Purkinje cell (primary cell): Measurements from ENCODE around the gene PLEKHH1. TPM values are rescaled to one million over a fixed set of nuclear protein-coding genes. Genes with fewer than 3 reads are reported as not detected.

Experiments
- polyA plus RNA-seq: library from polyadenylated mRNA; unstranded; fragments of >200 nt; fragmentation: Nextera tagmentation; gene quantifications from 2 replicates; pipeline ENCODE4 v1.2.1, GENCODE V29; 2014

Gene PLEKHH1
- 3.3 and 4.6 TPM in 2 replicates for polyA plus RNA-seq

GRCh38 chr14:67532998-67533753 is at the start of gene PLEKHH1:
Gene PLEKHH1, plus strand, starts transcription at chr14:67533290. Its CDS starts 8,578 bp downstream, at chr14:67541868.

GRCh38 chr14:67487937-67488893 is 44.9 kb upstream of the PLEKHH1 start, which contains the start of gene TMEM229B:
Gene TMEM229B, minus strand, starts transcription at chr14:67488721. Its CDS starts 14,798 bp downstream, at chr14:67473923.

GRCh38 chr14:67599698-67600561 is 66.8 kb downstream of the PLEKHH1 start, which contains the start of gene PIGH:
Gene PIGH, minus strand, starts transcription at chr14:67600268. Its CDS starts 65 bp downstream, at chr14:67600203.

GRCh38 chr14:67619446-67620216 is 86.5 kb downstream of the PLEKHH1 start, which contains the start of gene ARG2:
Gene ARG2, plus strand, starts transcription at chr14:67619920. Its CDS starts 58 bp downstream, at chr14:67619978.

Other genes with a start within 250 kb of the PLEKHH1 start
- gene ATP6V1D, start 173.5 kb upstream of the PLEKHH1 start, polyA plus RNA-seq, result 475 and 827 TPM in 2 replicates
- gene EIF2S1, start 173.0 kb upstream of the PLEKHH1 start, polyA plus RNA-seq, result 203 and 226 TPM in 2 replicates
- gene PLEK2, start 121.1 kb upstream of the PLEKHH1 start, polyA plus RNA-seq, result not detected in 2 replicates
- gene TMEM229B, start 44.6 kb upstream of the PLEKHH1 start, polyA plus RNA-seq, result 1.2 and 2.0 TPM in 2 replicates
- gene PIGH, start 67.0 kb downstream of the PLEKHH1 start, polyA plus RNA-seq, result 56.1 and 69.2 TPM in 2 replicates
- 40.1 and 51.2 TPM in 2 replicates for gene ARG2, start 86.6 kb downstream of the PLEKHH1 start, polyA plus RNA-seq
- 28.1 and 35.9 TPM in 2 replicates for gene VTI1B, start 141.3 kb downstream of the PLEKHH1 start, polyA plus RNA-seq
- gene RDH11, start 162.5 kb downstream of the PLEKHH1 start, polyA plus RNA-seq, result 71.4 and 106 TPM in 2 replicates
- 17.1 and 21.6 TPM in 2 replicates for gene RDH12, start 168.6 kb downstream of the PLEKHH1 start, polyA plus RNA-seq